MG63 (cell line): ENCODE data around the gene ETV6. TPM values are rescaled to one million over a fixed set of nuclear protein-coding genes. Genes with fewer than 3 reads are reported as not detected.

Source experiments
- DNase-seq: peaks from one replicate; pipeline ENCODE4 v3.0.0-alpha.2; 2020
- H3K27me3 ChIP-seq: fragments of 250-450 bp; sonication (Bioruptor Pico); 2 replicates; pipeline ENCODE4 v1.5.1; 2020; ENCODE audit warnings: mild to moderate bottlenecking, moderate library complexity
- H3K36me3 ChIP-seq: fragments of 250-450 bp; sonication (Bioruptor Pico); 2 replicates; pipeline ENCODE4 v1.5.1; 2020; ENCODE audit warnings: mild to moderate bottlenecking, moderate library complexity
- H3K4me3 ChIP-seq: fragments of 250-450 bp; sonication (Bioruptor Pico); 2 replicates; pipeline ENCODE4 v1.5.1; 2020; ENCODE audit warnings: mild to moderate bottlenecking, moderate library complexity
- H3K9me3 ChIP-seq: fragments of 250-450 bp; sonication (Bioruptor Pico); 2 replicates; pipeline ENCODE4 v1.5.1; 2020; ENCODE audit warnings: mild to moderate bottlenecking, moderate library complexity
- total RNA-seq: library from RNA; depleted of rRNA; stranded (reverse); fragments of >200 nt; shearing (Covaris generic); gene quantifications from 2 replicates; pipeline ENCODE4 v1.2.3, GENCODE V29; 2014; ENCODE audit warnings: low replicate concordance

ETV6 gene
- total RNA-seq, 1 experiment from 2014 or later: 3.0 TPM

- DNase-seq: no peak
- Histone ChIP-seq H3K9me3 (no peaks in the 10 kb centered on the region), H3K4me3 (no peak overlapping the region), H3K36me3 (no peaks in the 10 kb centered on the region), H3K27me3 (no peaks in the 10 kb centered on the region)
These were observed 67.5 kb downstream of the ETV6 start for GRCh38 chr12:11716794-11717518.

DNA sequence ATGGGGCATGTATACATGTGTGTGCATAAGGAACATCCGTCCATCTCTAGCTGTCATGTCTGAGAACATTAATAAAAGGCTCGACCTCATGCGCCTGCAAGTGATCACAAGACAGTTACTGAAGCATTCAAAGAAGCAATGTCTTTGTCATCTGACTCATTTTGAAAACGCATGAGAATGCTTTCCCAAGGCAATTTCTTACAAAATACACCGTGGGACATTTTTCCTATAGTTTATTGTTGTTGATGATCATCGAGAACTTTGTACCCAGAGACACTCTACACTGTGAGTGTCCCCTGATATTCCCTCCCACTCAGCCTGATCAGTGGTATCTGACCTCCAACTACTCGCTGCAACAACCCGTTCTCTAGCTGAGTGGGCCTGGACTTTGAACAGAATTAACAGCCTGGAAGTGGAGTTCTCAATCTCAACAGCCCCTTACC, 68.1 kb downstream of the ETV6 start:
- no peak for DNase-seq
- no peak overlapping the region for H3K4me3 ChIP-seq
- no peaks in the 10 kb centered on the region for H3K36me3 ChIP-seq
- no peaks in the 10 kb centered on the region for H3K9me3 ChIP-seq
- no peaks in the 10 kb centered on the region for H3K27me3 ChIP-seq

DNA sequence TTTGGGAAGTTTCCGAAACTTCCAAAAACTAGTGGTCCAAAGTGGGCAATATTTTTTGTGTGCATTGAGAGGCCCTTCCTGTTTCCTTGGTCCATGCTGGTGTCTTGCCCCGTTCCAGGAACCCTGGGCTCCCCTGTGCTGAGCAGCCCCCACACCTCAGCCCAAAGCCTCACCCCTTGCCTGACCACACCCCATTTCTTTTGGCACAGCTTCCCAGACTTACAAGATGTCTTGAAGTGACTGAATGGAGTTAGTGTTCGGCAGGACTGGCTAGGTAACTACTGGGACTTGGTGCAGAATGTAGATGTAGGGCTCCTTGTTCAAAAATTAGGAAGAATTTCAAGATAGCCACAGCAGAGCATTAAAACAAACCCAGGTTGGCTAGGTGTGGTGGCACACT, 68.6 kb downstream of the ETV6 start:
- Histone ChIP-seq H3K4me3 (no peak overlapping the region), H3K9me3 (no peaks in the 10 kb centered on the region), H3K27me3 (no peaks in the 10 kb centered on the region)

DNA sequence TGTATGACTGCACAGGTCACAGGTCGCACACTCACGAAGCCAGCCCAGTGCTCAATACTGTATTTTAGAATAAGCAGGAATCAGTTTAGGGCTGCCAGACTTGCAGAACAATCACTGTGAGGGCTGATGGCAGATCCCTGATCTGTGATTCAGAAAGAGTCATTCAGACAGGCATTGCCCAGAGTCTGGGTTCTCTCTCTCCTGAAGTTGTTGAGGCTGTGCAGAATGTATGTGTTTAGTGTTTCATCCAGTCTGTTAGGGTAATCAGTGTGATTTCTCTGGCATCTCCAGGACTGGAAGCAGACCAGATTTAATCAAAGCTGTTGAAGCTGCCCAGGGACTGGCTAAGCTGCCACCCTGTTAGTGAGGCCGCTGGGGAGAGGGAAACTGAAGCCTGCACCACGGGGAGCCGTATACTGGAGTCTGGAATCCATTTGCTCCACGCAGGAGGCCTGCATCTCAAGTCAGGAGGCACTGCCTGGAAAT, 69.3 kb downstream of the ETV6 start:
- peak; percentile 85 for DNase-seq
- no peaks in the 10 kb centered on the region for H3K27me3 ChIP-seq

More for the DNA sequence above, 68.6 kb downstream of the ETV6 start:
- H3K36me3 ChIP-seq: no peaks in the 10 kb centered on the region
- no peak for DNase-seq

GRCh38 chr12:11719678-11720099, 70.2 kb downstream of the ETV6 start:
- peak; percentile 94 for DNase-seq
- Histone ChIP-seq H3K9me3 (no peaks in the 10 kb centered on the region), H3K36me3 (no peaks in the 10 kb centered on the region), H3K4me3 (no peak overlapping the region), H3K27me3 (no peaks in the 10 kb centered on the region)

More for the DNA sequence above, 69.3 kb downstream of the ETV6 start:
- no peak overlapping the region for H3K4me3 ChIP-seq
- no peaks in the 10 kb centered on the region for H3K36me3 ChIP-seq
- no peaks in the 10 kb centered on the region for H3K9me3 ChIP-seq

DNA sequence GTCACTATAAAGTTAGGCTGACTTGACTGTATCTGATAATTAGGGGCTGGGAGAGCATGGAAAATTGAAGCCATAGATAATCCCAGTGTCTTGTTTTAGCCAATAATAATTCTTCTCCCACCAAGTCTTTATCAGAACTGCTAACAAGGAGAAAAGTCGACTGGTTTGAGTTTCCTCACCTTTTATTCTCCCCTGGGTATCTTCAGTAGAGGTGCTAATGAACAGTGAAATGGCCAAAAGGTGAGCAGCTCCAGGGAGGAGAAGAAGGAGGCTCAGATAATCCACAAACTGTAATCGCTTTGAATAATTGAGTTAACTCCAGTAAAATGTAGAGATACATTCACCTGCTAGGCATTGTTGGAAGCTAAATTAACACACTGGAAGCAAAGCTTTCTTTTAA, 72.6 kb downstream of the ETV6 start:
- DNase-seq: no peak
- no peak overlapping the region for H3K4me3 ChIP-seq

GRCh38 chr12:11722578-11723138, 73.2 kb downstream of the ETV6 start:
- Histone ChIP-seq H3K27me3 (no peaks in the 10 kb centered on the region), H3K9me3 (no peaks in the 10 kb centered on the region), H3K4me3 (no peak overlapping the region), H3K36me3 (no peaks in the 10 kb centered on the region)
- DNase-seq: no peak

More for the DNA sequence above, 72.6 kb downstream of the ETV6 start:
- Histone ChIP-seq H3K27me3 (no peaks in the 10 kb centered on the region), H3K36me3 (no peaks in the 10 kb centered on the region), H3K9me3 (no peaks in the 10 kb centered on the region)

DNA sequence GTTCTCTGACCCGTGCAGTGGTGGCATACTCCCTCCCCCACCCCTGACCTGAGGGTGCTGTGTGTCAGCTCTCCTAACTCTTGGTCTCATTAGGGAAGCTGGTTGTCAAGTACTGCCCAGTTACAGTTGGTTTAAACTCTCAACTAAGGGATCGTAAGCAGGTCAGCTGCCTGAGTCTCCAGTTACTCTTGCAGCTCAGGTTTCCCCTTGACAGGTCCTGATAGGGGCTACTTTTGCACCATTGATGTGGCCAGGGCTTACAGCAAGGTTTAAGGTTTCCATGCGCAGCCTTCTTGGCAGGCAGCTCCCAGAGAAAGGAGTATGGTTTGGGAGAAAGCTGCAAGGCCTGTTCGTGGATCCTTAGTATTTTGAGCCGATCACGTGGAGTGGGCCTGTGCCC, 74.5 kb downstream of the ETV6 start:
- H3K36me3 ChIP-seq: no peaks in the 10 kb centered on the region
- H3K9me3 ChIP-seq: no peaks in the 10 kb centered on the region
- no peaks in the 10 kb centered on the region for H3K27me3 ChIP-seq
- no peak for DNase-seq
- no peak overlapping the region for H3K4me3 ChIP-seq

DNA sequence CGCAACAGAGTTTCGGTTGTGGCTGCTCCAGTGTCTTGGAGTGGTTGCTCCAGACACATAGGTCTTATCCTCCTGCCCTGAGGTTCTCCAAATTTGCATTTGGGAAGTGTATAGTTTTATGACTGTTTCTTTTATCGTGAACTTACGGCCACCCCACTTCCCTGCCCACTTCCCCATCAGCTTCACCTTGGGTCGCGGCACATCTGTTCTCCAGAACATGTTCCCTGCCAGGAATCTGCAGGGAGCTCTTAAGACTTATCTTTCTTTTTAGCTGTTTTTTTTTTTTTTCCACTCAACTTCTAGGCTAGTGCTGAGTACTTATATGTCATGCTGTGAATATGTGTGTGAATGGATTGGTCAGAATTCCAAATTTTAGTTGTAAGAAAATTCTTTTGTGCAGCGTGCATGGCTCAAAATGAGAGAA, 75.4 kb downstream of the ETV6 start:
- no peak for DNase-seq
- no peaks in the 10 kb centered on the region for H3K36me3 ChIP-seq
- H3K4me3 ChIP-seq: no peak overlapping the region
- H3K27me3 ChIP-seq: no peaks in the 10 kb centered on the region
- no peaks in the 10 kb centered on the region for H3K9me3 ChIP-seq

DNA sequence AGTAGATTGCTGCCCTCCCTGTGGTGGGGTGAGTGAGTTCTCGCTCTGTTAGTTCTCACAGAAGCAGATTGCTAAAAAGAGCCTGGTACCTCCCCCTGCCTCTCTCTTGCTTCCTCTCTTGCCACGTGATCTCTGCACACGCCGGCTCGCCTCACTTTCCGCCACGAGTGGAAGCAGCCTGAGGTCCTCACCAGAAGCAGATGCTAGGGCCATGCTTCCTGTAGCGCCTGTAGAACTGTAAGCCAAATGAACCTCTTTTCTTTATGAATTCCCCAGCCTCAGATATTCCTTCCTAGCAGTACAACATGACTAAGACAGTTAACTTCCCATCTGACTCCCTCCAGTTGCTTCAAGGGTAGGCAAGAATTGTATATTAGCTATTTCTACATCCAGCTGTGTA, 76.2 kb downstream of the ETV6 start:
- Histone ChIP-seq H3K9me3 (no peaks in the 10 kb centered on the region), H3K4me3 (no peak overlapping the region), H3K36me3 (no peaks in the 10 kb centered on the region), H3K27me3 (no peaks in the 10 kb centered on the region)
- no peak for DNase-seq

GRCh38 chr12:11726659-11727058, 77.2 kb downstream of the ETV6 start:
- Histone ChIP-seq H3K4me3 (no peak overlapping the region), H3K9me3 (no peaks in the 10 kb centered on the region), H3K27me3 (no peaks in the 10 kb centered on the region), H3K36me3 (no peaks in the 10 kb centered on the region)
- no peak for DNase-seq

GRCh38 chr12:11727133-11727664, 77.7 kb downstream of the ETV6 start:
- no peaks in the 10 kb centered on the region for H3K9me3 ChIP-seq
- no peaks in the 10 kb centered on the region for H3K36me3 ChIP-seq
- DNase-seq: no peak
- no peak overlapping the region for H3K4me3 ChIP-seq
- no peaks in the 10 kb centered on the region for H3K27me3 ChIP-seq

DNA sequence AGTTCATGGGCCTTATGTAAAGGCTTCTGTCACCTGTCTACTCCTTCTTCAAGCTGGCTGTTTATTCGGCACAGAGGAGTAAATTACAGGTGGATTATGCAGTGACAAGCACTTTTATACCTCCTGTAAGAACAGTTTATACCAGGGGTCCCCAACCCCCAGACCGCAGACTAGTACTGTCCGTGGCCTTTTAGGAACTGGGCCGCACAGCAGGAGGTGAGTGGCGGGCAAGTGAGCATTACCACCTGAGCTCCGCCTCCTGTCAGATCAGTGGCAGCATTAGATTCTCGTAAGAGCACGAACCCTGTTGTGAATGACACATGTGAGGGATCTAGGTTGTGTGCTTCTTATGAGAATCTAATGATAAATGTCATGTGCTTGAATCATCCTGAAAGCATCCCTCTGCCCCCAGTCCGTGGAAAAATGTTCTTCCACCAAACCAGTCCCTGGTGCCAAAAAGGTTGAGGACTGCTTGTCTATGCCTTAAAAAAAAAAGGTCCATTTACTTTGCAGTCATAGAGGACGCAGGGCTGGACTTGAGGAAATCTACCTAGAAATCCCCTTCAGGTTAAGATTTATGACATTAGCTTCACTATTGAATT, 78.8 kb downstream of the ETV6 start:
- no peaks in the 10 kb centered on the region for H3K36me3 ChIP-seq
- H3K27me3 ChIP-seq: no peaks in the 10 kb centered on the region
- H3K9me3 ChIP-seq: no peaks in the 10 kb centered on the region
- no peak overlapping the region for H3K4me3 ChIP-seq
- DNase-seq: no peak

DNA sequence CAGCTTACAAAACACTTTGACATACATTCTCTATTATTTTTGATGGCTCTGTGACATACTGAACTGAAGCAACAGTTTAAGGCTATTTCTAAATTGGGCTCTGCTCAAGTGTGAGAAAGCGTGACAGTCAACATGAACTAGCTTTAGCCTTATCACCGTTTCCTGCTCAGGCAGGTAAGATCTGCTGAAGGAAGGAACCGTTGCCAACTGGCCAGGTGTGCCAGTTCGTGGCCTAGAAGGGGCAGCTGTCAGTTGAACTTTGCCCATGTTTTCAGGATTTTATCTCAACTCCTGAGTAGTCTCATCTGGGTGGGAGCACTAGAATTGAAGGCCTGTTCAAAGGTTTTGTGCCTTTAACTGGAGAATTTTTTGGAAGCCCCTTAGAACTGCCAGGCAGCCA, 79.5 kb downstream of the ETV6 start:
- H3K9me3 ChIP-seq: no peaks in the 10 kb centered on the region
- no peaks in the 10 kb centered on the region for H3K27me3 ChIP-seq
- no peak overlapping the region for H3K4me3 ChIP-seq
- DNase-seq: no peak
- no peaks in the 10 kb centered on the region for H3K36me3 ChIP-seq

- H3K36me3 ChIP-seq: no peaks in the 10 kb centered on the region
- H3K4me3 ChIP-seq: no peak overlapping the region
- no peak for DNase-seq
- no peaks in the 10 kb centered on the region for H3K27me3 ChIP-seq
- H3K9me3 ChIP-seq: no peaks in the 10 kb centered on the region
These were observed 80.1 kb downstream of the ETV6 start for GRCh38 chr12:11729439-11730150.

DNA sequence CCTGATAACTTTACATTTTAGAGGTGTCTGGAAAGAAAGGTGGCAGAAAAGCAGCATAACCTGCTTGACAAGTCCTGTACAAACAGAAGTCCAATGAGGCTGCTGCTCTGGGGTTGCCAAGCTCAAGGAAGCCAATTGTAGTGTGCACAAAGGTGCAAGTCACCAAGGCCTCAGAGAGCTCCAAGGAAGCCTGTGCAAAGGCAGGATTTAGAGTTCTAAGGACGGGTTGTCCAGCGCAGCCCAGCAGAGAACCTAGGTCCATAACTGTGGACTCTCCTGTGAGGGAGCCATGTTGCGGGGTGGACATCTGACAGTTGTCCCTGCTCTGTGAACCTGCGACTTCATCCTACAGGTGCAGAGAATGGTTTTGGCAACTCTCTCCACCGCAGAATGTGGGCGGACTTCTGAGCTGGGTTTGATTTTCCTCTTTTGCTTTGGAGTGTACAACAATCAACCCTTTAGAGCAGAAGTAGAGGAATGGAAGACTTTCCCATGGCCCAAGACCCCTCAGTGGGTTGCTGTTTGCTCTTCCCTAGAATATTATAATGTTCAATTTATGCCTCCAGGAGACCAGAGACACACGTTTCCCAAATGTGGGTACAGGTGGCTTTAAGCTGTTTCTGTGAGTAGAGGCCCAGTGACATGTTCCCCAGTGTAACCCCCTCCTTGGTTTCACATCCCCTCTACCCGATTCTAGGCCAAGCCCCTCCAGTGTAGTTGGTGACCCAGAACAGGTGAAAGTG, 81.0 kb downstream of the ETV6 start:
- Histone ChIP-seq H3K36me3 (no peaks in the 10 kb centered on the region), H3K4me3 (no peak overlapping the region), H3K9me3 (no peaks in the 10 kb centered on the region), H3K27me3 (no peaks in the 10 kb centered on the region)
- no peak for DNase-seq
